ENCODE data around the gene RBM20.

The RBM20 gene

GRCh38 chr10:110790913-110791506 is 146.9 kb downstream of the RBM20 start:
- DNase-seq = no peak

GRCh38 chr10:110791541-110792073 is 147.5 kb downstream of the RBM20 start:
- no peak for DNase-seq

- DNase-seq = no peak
These were observed 148.5 kb downstream of the RBM20 start for GRCh38 chr10:110792476-110793125.

GRCh38 chr10:110793128-110793812 is 149.1 kb downstream of the RBM20 start:
- no peak for DNase-seq

- no peak for DNase-seq
These were observed 149.8 kb downstream of the RBM20 start for GRCh38 chr10:110793886-110794285.

- DNase-seq = no peak
These were observed 150.7 kb downstream of the RBM20 start for GRCh38 chr10:110794808-110795207.

- DNase-seq = no peak
These were observed 153.3 kb downstream of the RBM20 start for GRCh38 chr10:110797416-110797815.

GRCh38 chr10:110798340-110798739 is 154.2 kb downstream of the RBM20 start:
- no peak for DNase-seq

GRCh38 chr10:110802090-110802489 is 158.0 kb downstream of the RBM20 start:
- no peak for DNase-seq

GRCh38 chr10:110802551-110803238 is 158.6 kb downstream of the RBM20 start:
- peak in 1 of 2 donors; percentile 21 for DNase-seq

- no peak for DNase-seq
These were observed 159.2 kb downstream of the RBM20 start for GRCh38 chr10:110803239-110803749.

- DNase-seq = peak; percentile 25 to 28
These were observed 159.7 kb downstream of the RBM20 start for GRCh38 chr10:110803830-110804338.

GRCh38 chr10:110804376-110804775 is 160.2 kb downstream of the RBM20 start:
- DNase-seq = no peak

GRCh38 chr10:110805292-110805691 is 161.2 kb downstream of the RBM20 start:
- no peak for DNase-seq

GRCh38 chr10:110806335-110806734 is 162.2 kb downstream of the RBM20 start:
- DNase-seq = no peak

GRCh38 chr10:110808123-110808522 is 164.0 kb downstream of the RBM20 start:
- no peak for DNase-seq

- no peak for DNase-seq
These were observed 164.5 kb downstream of the RBM20 start for GRCh38 chr10:110808615-110809014.

GRCh38 chr10:110810625-110811024 is 166.5 kb downstream of the RBM20 start:
- DNase-seq = no peak

GRCh38 chr10:110811791-110812581 is 167.8 kb downstream of the RBM20 start:
- DNase-seq = no peak

- DNase-seq = no peak
These were observed 168.4 kb downstream of the RBM20 start for GRCh38 chr10:110812583-110812982.

GRCh38 chr10:110813743-110814472 is 169.8 kb downstream of the RBM20 start:
- DNase-seq = no peak
